Activated T-cell treated with anti-CD3 and anti-CD28 coated beads, Interleukin-2, amount 50 U/mL, for 1 hour (primary cell): ENCODE measurements around the gene WDPCP.
"Not testable (repeated sequence)": the region's sequence is repeated elsewhere in the genome, so short reads cannot be mapped to it uniquely, and the experiment has no call there.

ENCODE experiments used
- DNase-seq: peaks from one replicate; pipeline ENCODE4 v3.0.0-alpha.2; 2020

Gene WDPCP

GRCh38 chr2:63588385-63589147, at the start of gene WDPCP, which contains the start of gene MDH1:
Gene WDPCP, minus strand, starts transcription at chr2:63588477. Its CDS starts 206 bp downstream, at chr2:63588271.
Gene MDH1, plus strand, starts transcription at chr2:63588963. Its CDS starts 81 bp downstream, at chr2:63589044.
- DNase-seq = peak; percentile 88

- no peak for DNase-seq
These were observed 44.1 kb upstream of the WDPCP start for GRCh38 chr2:63632382-63632781.

GRCh38 chr2:63631501-63631900, 43.2 kb upstream of the WDPCP start:
- DNase-seq = no peak

- DNase-seq = no peak
These were observed 40.2 kb upstream of the WDPCP start for GRCh38 chr2:63628403-63628942.

GRCh38 chr2:63627866-63628265, 39.6 kb upstream of the WDPCP start:
- no peak for DNase-seq

- not testable (repeated sequence) for DNase-seq
These were observed 35.5 kb upstream of the WDPCP start for GRCh38 chr2:63623763-63624162.

- no peak for DNase-seq
These were observed 34.5 kb upstream of the WDPCP start for GRCh38 chr2:63622751-63623150.

- no peak for DNase-seq
These were observed 31.1 kb upstream of the WDPCP start for GRCh38 chr2:63619328-63619727.

GRCh38 chr2:63617366-63617765, 29.1 kb upstream of the WDPCP start:
- DNase-seq = no peak

GRCh38 chr2:63614983-63615945, 27.0 kb upstream of the WDPCP start:
- no peak for DNase-seq

- DNase-seq = no peak
These were observed 26.2 kb upstream of the WDPCP start for GRCh38 chr2:63614448-63614968.

GRCh38 chr2:63613391-63613901, 25.2 kb upstream of the WDPCP start:
- no peak for DNase-seq

GRCh38 chr2:63610525-63610924, 22.2 kb upstream of the WDPCP start:
- no peak for DNase-seq

GRCh38 chr2:63608865-63609264, 20.6 kb upstream of the WDPCP start:
- DNase-seq = not testable (repeated sequence)

- no peak for DNase-seq
These were observed 16.4 kb upstream of the WDPCP start for GRCh38 chr2:63604666-63605065.

- no peak for DNase-seq
These were observed 12.7 kb upstream of the WDPCP start for GRCh38 chr2:63600881-63601460.

- DNase-seq = no peak
These were observed 10.7 kb upstream of the WDPCP start for GRCh38 chr2:63598981-63599380.

GRCh38 chr2:63596401-63596883, 8.2 kb upstream of the WDPCP start:
- no peak for DNase-seq

- DNase-seq = no peak
These were observed 6.4 kb upstream of the WDPCP start for GRCh38 chr2:63594660-63595059.

GRCh38 chr2:63591566-63592175, 3.4 kb upstream of the WDPCP start:
- no peak for DNase-seq

- DNase-seq = no peak
These were observed 2.5 kb upstream of the WDPCP start for GRCh38 chr2:63590626-63591408.
